Hepatocyte (in vitro differentiated cells): ENCODE data around the gene RFXAP. TPM values are rescaled to one million over a fixed set of nuclear protein-coding genes. Genes with fewer than 3 reads are reported as not detected.
"Not testable (repeated sequence)": the region's sequence is repeated elsewhere in the genome, so short reads cannot be mapped to it uniquely, and the experiment has no call there.

Experiments used
- DNase-seq: peaks from one replicate; pipeline ENCODE4 v3.0.0-alpha.2; 2016; ENCODE audit warnings: low spot score
- H2AFZ ChIP-seq: fragments of 200-600 bp; sonication (generic); 2 replicates; pipeline ENCODE4 v1.6.0; 2016; ENCODE audit warnings: antibody characterized with exemption, mild to moderate bottlenecking
- H3K27ac ChIP-seq: fragments of 200-600 bp; sonication (generic); 2 replicates; pipeline ENCODE4 v1.5.1; 2016; ENCODE audit warnings: mild to moderate bottlenecking
- H3K27me3 ChIP-seq: fragments of 200-600 bp; sonication (generic); 2 replicates; pipeline ENCODE4 v1.6.1; 2016
- H3K36me3 ChIP-seq: fragments of 200-600 bp; sonication (generic); replicated peaks from 2 replicates; pipeline ENCODE4 v1.5.1; 2016; ENCODE audit warnings: low read depth; ENCODE audit not compliant: insufficient read depth
- H3K4me1 ChIP-seq: fragments of 200-600 bp; sonication (generic); 2 replicates; pipeline ENCODE4 v1.5.1; 2016; ENCODE audit warnings: mild to moderate bottlenecking, moderate library complexity; ENCODE audit not compliant: insufficient read depth
- H3K4me2 ChIP-seq: fragments of 200-600 bp; sonication (generic); 2 replicates; pipeline ENCODE4 v1.6.0; 2016
- H3K4me3 ChIP-seq: fragments of 200-600 bp; sonication (generic); 2 replicates; pipeline ENCODE4 v1.5.1; 2016; ENCODE audit warnings: mild to moderate bottlenecking
- H3K79me2 ChIP-seq: fragments of 200-600 bp; sonication (generic); 2 replicates; pipeline ENCODE4 v1.6.0; 2017; ENCODE audit warnings: mild to moderate bottlenecking
- H3K9me2 ChIP-seq: fragments of 200-600 bp; sonication (generic); replicated peaks from 2 replicates; pipeline ENCODE4 v1.6.0; 2017; ENCODE audit warnings: mild to moderate bottlenecking; ENCODE audit not compliant: insufficient read depth
- H3K9me3 ChIP-seq: fragments of 200-600 bp; sonication (generic); 2 replicates; pipeline ENCODE4 v1.5.1; 2016; ENCODE audit warnings: low read depth, mild to moderate bottlenecking
- H4K20me1 ChIP-seq: fragments of 200-600 bp; sonication (generic); 2 replicates; pipeline ENCODE4 v1.6.0; 2016; ENCODE audit warnings: mild to moderate bottlenecking; ENCODE audit not compliant: insufficient read depth, poor library complexity, severe bottlenecking
- CTCF ChIP-seq: fragments of 200-600 bp; sonication (generic); IDR thresholded peaks from 2 replicates; pipeline ENCODE4 v1.5.1; 2016; ENCODE audit warnings: antibody characterized with exemption, mild to moderate bottlenecking; ENCODE audit not compliant: poor library complexity
- EZH2 ChIP-seq: fragments of 200-600 bp; sonication (generic); IDR thresholded peaks from 2 replicates; pipeline ENCODE4 v1.6.1; 2016; ENCODE audit warnings: antibody characterized with exemption, mild to moderate bottlenecking, borderline replicate concordance
- EZH2phosphoT487 ChIP-seq: fragments of 200-600 bp; sonication (generic); IDR thresholded peaks from one replicate; pipeline ENCODE4 v1.6.1; 2018; ENCODE audit warnings: antibody characterized with exemption, mild to moderate bottlenecking, low read depth, moderate library complexity; ENCODE audit not compliant: unreplicated experiment, severe bottlenecking
- WGBS: methylation state at CpG from one replicate; pipeline ENCODE4 v1.1.6; 2016; ENCODE audit warnings: low lambda C conversion rate; ENCODE audit errors: missing lambda C conversion rate; 5-methylcytosine and 5-hydroxymethylcytosine counted together
- polyA plus RNA-seq: library from polyadenylated mRNA; unstranded; fragments of >200 nt; fragmentation: Nextera tagmentation; extraction: Ambion mirVana; gene quantifications from 2 replicates; pipeline ENCODE4 v1.2.1, GENCODE V29; 2016
- total RNA-seq: library from RNA; depleted of rRNA; stranded (reverse); fragments of >200 nt; gene quantifications from 2 replicates; pipeline ENCODE4 v1.2.3, GENCODE V29; 2014

RFXAP gene
- total and polyA plus RNA-seq, 2 experiments from 2014 or later = 2.9 to 5.8 TPM

DNA sequence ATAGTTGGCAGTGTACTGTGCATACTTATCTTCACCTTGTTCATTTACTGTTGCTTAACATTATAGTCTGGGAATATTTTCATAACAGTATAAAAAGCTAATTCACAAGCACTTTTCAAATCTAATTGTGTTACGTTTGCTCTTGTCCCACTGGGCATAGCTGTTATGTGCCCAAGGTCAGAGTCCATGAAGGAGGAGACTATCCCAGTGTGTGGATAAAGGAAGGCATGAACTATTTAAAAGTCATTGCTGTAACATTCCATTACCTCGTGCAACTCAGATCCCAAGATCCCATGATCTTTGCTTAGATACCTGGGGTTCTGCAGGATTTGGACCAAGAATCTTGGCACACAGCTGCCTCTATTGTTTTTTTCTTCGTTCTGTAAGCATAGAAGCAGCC lies 35.1 kb upstream of the RFXAP start:
- DNase-seq = no peak
- H3K9me3 ChIP-seq = no peaks in the 10 kb centered on the region
- no peaks in the 10 kb centered on the region for H3K27me3 ChIP-seq
- H3K27ac ChIP-seq = no peak overlapping the region
- H3K4me2 ChIP-seq = no peak overlapping the region
- 51% methylated on average over 3 of the region's 3 CpGs for WGBS
- no peaks in the 10 kb centered on the region for H3K79me2 ChIP-seq
- H3K9me2 ChIP-seq = no peaks in the 10 kb centered on the region
- TF ChIP-seq EZH2phosphoT487 (no peak), CTCF (no peak), EZH2 (no peak)
- no peaks in the 10 kb centered on the region for H3K4me1 ChIP-seq
- no peak overlapping the region for H3K4me3 ChIP-seq
- H3K36me3 ChIP-seq = no peaks in the 10 kb centered on the region
- no peaks in the 10 kb centered on the region for H4K20me1 ChIP-seq
- H2AFZ ChIP-seq = no peak overlapping the region

- H4K20me1 ChIP-seq, H3K4me2 ChIP-seq, H3K27me3 ChIP-seq, H3K9me2 ChIP-seq, H3K36me3 ChIP-seq, H3K27ac ChIP-seq, H3K9me3 ChIP-seq, H2AFZ ChIP-seq, H3K4me3 ChIP-seq, H3K4me1 ChIP-seq, DNase-seq, H3K79me2 ChIP-seq: not testable (repeated sequence)
- WGBS = 100% methylated on average over 4 of the region's 4 CpGs
Measured at GRCh38 chr13:36786175-36786574, 32.8 kb upstream of the RFXAP start.

DNA sequence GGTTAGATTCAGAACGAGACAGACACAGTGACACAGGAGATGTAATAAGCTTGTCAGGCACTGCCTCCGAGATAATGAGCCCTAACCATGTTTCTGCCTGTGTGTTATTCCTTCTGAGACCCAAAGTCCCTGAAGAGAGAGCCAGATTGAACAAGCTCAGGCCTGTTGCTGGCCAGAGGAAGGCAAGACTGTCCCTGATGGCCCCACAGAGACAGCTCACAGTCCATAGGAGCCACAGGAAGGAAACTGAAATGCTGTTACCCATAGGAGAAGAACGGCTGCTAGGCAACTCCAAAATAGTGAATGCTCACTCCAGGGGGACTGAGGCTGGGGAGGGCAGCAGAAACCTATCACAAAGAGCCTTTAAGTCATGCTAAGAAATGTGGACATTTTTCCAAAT lies 31.8 kb upstream of the RFXAP start:
- no peak overlapping the region for H2AFZ ChIP-seq
- H3K9me2 ChIP-seq = no peaks in the 10 kb centered on the region
- no peaks in the 10 kb centered on the region for H3K79me2 ChIP-seq
- H3K4me3 ChIP-seq = no peak overlapping the region
- TF ChIP-seq EZH2 = no peak
- TF ChIP-seq EZH2phosphoT487 = no peak
- TF ChIP-seq CTCF = no peak
- no peaks in the 10 kb centered on the region for H3K9me3 ChIP-seq
- no peak for DNase-seq
- no peaks in the 10 kb centered on the region for H3K36me3 ChIP-seq
- WGBS = 71% methylated on average over 3 of the region's 3 CpGs
- no peak overlapping the region for H3K27ac ChIP-seq
- no peaks in the 10 kb centered on the region for H4K20me1 ChIP-seq
- H3K4me1 ChIP-seq = no peaks in the 10 kb centered on the region
- no peaks in the 10 kb centered on the region for H3K27me3 ChIP-seq
- no peak overlapping the region for H3K4me2 ChIP-seq

DNA sequence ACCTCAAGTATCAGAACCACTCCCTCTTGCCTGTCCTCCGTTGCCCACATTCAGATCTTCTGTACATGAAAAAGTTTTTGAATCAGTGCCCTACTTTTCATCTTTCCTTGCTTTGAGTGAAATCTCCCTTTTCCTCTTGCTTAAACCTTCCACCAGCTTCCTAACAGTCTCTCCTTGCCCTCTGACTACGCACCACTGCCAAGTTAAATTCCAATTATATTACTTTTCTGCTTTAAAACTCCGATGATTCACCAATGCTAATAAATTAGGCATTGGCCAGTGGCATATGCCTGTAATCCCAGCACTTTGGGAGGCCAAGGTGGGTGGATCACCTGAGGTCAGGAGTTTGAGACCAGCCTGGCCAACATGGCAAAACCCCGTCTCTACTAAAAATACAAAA lies 30.7 kb upstream of the RFXAP start:
- Histone ChIP-seq H3K4me1 (no peaks in the 10 kb centered on the region), H3K27me3 (no peaks in the 10 kb centered on the region), H3K9me3 (no peaks in the 10 kb centered on the region), H3K4me2 (no peak overlapping the region), H4K20me1 (no peaks in the 10 kb centered on the region), H3K79me2 (no peaks in the 10 kb centered on the region), H2AFZ (no peak overlapping the region), H3K27ac (no peak overlapping the region), H3K36me3 (no peaks in the 10 kb centered on the region), H3K4me3 (no peak overlapping the region), H3K9me2 (no peaks in the 10 kb centered on the region)
- WGBS = 88% methylated on average over 4 of the region's 4 CpGs
- no peak for DNase-seq
- TF ChIP-seq CTCF (no peak), EZH2phosphoT487 (no peak), EZH2 (no peak)
